ENCODE data around the gene UBL7. TPM values are rescaled to one million over a fixed set of nuclear protein-coding genes. Genes with fewer than 3 reads are reported as not detected.

The UBL7 gene
- total RNA-seq, 1 experiment from 2014 or later: 47.5 TPM

DNA sequence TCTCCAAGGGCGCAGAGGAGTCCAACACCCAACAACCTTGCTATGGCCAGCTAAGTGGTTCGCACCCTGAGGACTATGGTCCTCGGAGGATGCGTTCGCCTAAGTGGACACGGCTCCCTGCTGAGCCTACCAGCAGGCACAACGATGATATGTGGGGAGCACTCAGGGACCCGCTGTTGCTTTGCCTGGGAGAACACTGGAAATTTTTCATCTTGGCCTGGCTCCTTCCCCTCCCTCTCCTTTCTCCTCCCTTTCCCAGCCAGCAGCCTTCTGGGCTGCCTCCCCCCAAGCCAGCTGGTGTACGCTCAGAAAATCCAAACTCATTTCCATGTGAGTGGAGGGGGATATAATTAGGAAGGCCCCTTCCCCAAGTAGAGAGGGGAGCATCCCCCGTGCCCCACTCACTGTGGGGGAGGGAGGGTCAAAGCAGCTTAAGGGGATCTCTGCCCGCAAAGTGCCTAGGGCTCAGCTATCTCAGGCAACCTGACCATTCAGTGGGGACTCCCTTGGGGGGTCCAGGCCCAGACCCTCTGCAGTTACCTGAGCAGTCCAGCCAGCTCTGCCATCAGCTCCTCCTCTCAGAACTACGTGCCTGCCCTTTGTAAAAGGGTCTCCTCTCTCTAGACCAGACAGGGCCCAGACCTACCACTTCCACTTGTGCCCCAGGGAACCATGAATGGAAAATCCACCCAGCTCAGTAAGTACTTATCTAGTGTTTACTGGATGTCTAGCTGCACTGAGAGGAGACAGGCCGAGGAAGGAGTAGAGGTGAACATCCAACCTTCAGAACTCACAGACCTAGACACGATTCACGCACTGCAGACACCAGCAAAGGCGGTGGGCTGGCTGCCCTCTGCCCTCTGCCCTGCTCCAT is 26.5 kb downstream of the UBL7 start:
- no peaks in the 10 kb centered on the region for H3K36me3 Mint-ChIP-seq (ENCODE audit: insufficient read depth in 1 of 3, low read depth in 3 of 3)
- no peak overlapping the region; a peak in 1 of 7 replicates for H3K27ac Mint-ChIP-seq
- no peak overlapping the region for H2AFZ ChIP-seq (ENCODE audit: low read length)
- peak overlapping the region; percentile 42 for H3K4me2 ChIP-seq (ENCODE audit: insufficient read depth, insufficient read length, low read length)
- no peak overlapping the region for H3K9ac ChIP-seq (ENCODE audit: extremely low read depth, insufficient read length, low read length)
- H2BK5ac ChIP-seq (ENCODE audit: insufficient read length, low read length): no peak overlapping the region
- no peak overlapping the region for H4K8ac ChIP-seq (replicated peaks; ENCODE audit: insufficient read length, low read depth, low read length)
- H3K4me1 Mint-ChIP-seq: peaks cover 22 to 37% of the 10 kb centered on the region in 2 experiments
- H3K4me3 Mint-ChIP-seq: peak overlapping the region; percentile 62 to 81
- peaks cover 3% of the 10 kb centered on the region; the same call in 1 of the 2 replicates for H3K79me2 ChIP-seq (ENCODE audit: insufficient read depth, low read length)
- no peak for DNase-seq
- TF ChIP-seq, protein P1, sequence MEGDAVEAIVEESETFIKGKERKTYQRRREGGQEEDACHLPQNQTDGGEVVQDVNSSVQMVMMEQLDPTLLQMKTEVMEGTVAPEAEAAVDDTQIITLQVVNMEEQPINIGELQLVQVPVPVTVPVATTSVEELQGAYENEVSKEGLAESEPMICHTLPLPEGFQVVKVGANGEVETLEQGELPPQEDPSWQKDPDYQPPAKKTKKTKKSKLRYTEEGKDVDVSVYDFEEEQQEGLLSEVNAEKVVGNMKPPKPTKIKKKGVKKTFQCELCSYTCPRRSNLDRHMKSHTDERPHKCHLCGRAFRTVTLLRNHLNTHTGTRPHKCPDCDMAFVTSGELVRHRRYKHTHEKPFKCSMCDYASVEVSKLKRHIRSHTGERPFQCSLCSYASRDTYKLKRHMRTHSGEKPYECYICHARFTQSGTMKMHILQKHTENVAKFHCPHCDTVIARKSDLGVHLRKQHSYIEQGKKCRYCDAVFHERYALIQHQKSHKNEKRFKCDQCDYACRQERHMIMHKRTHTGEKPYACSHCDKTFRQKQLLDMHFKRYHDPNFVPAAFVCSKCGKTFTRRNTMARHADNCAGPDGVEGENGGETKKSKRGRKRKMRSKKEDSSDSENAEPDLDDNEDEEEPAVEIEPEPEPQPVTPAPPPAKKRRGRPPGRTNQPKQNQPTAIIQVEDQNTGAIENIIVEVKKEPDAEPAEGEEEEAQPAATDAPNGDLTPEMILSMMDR (conservative IDR thresholded peaks at IDR 0.05): no peak
- WGBS (ENCODE audit: extremely low coverage, insufficient read length, low lambda C conversion rate): no CpG with 5 or more reads among the region's 16 CpGs
- no peak overlapping the region for H3K27ac ChIP-seq (ENCODE audit: insufficient read length, low read depth, low read length)
- H3K18ac ChIP-seq (ENCODE audit: insufficient read length, low read depth, low read length): no peak overlapping the region
- H3K4ac ChIP-seq (ENCODE audit: low read depth, low read length): no peak overlapping the region
- H3K79me1 ChIP-seq (ENCODE audit: insufficient read depth, low read depth, low read length, poor library complexity, severe bottlenecking): no peaks in the 10 kb centered on the region
- H3K23ac ChIP-seq (ENCODE audit: insufficient read length, low read depth, low read length): no peak overlapping the region
- H2AK5ac ChIP-seq (ENCODE audit: insufficient read length, low read length): no peak overlapping the region
- H3K27me3 Mint-ChIP-seq (ENCODE audit: low read depth): peaks cover 48% of the 10 kb centered on the region
- H2BK12ac ChIP-seq (ENCODE audit: insufficient read length, low read depth, low read length): no peak overlapping the region
- peaks cover 3% of the 10 kb centered on the region for H3K23me2 ChIP-seq (ENCODE audit: insufficient read length, low read depth, low read length, poor library complexity, severe bottlenecking)
- no peak overlapping the region for H2BK20ac ChIP-seq (ENCODE audit: low read depth, low read length, poor library complexity, severe bottlenecking)
- H2BK120ac ChIP-seq (ENCODE audit: low read depth, low read length, poor library complexity, severe bottlenecking): no peak overlapping the region
- no peaks in the 10 kb centered on the region; a peak in 1 of 5 replicates for H3K9me3 Mint-ChIP-seq
- H3K14ac ChIP-seq (ENCODE audit: insufficient read depth, low read length): no peak overlapping the region
- H3K9me3 ChIP-seq (ENCODE audit: control insufficient read depth, low read depth, low read length): no peaks in the 10 kb centered on the region
- H4K91ac ChIP-seq (ENCODE audit: insufficient read length, low read depth, low read length): no peak overlapping the region
- no peak overlapping the region for H3T11ph ChIP-seq (ENCODE audit: low read length)
- H3K4me1 ChIP-seq (ENCODE audit: insufficient read depth, low read length): peaks cover 3% of the 10 kb centered on the region; the same call in 1 of the 2 replicates
- H3K56ac ChIP-seq (ENCODE audit: insufficient read length, low read depth, low read length): no peak overlapping the region
- H2BK15ac ChIP-seq (ENCODE audit: low read depth, low read length): no peak overlapping the region
- H4K5ac ChIP-seq (ENCODE audit: insufficient read length, low read depth, low read length): no peak overlapping the region
- H3K27me3 ChIP-seq (ENCODE audit: insufficient read depth, low read length): no peaks in the 10 kb centered on the region; the same call in 1 of the 2 replicates
- H4K20me1 ChIP-seq (ENCODE audit: control insufficient read depth, insufficient read depth, insufficient read length): no peaks in the 10 kb centered on the region

All from H9 (cell line).